Measurements from ENCODE around the gene CDH4. TPM values are rescaled to one million over a fixed set of nuclear protein-coding genes. Genes with fewer than 3 reads are reported as not detected.

The CDH4 gene
- total RNA-seq, 1 donor from 2014 or later: 3.2 TPM

- Histone ChIP-seq H2AFZ (ENCODE audit: low read depth, low read length) (peak overlapping the region; percentile 45), H3K79me2 (ENCODE audit: insufficient read depth, low read length) (no peaks in the 10 kb centered on the region), H3K4me1 (ENCODE audit: insufficient read depth, low read length) (peaks cover 24% of the 10 kb centered on the region), H3K9ac (ENCODE audit: low read length) (peak overlapping the region; percentile 76), H3K4me3 (ENCODE audit: insufficient read depth, low read depth, low read length) (peak overlapping the region; percentile 53), H3K9me3 (ENCODE audit: insufficient read depth, low read depth, low read length) (peaks cover 7% of the 10 kb centered on the region), H3K27me3 (ENCODE audit: insufficient read depth, low read length) (no peaks in the 10 kb centered on the region), H3K27ac (ENCODE audit: low read depth, low read length) (peak overlapping the region; percentile 85), H3K4me2 (ENCODE audit: low read length) (peak overlapping the region; percentile 87), H4K20me1 (ENCODE audit: insufficient read depth, low read length) (no peaks in the 10 kb centered on the region), H3K36me3 (ENCODE audit: insufficient read depth, low read length) (no peaks in the 10 kb centered on the region)
- FAIRE-seq (no peak), DNase-seq (ENCODE audit: low read depth) (no peak)
- H3K9me3 Mint-ChIP-seq (ENCODE audit: unreplicated experiment): peaks cover 1% of the 10 kb centered on the region
- peak overlapping the region; percentile 71 for H3K27ac Mint-ChIP-seq (ENCODE audit: unreplicated experiment)
- no peak for TF ChIP-seq CTCF (IDR thresholded peaks at IDR 0.05; ENCODE audit: insufficient read depth, low read depth, low read length)
- no peak for TF ChIP-seq EZH2 (IDR thresholded peaks at IDR 0.05; ENCODE audit: insufficient read depth, low read length)
- H3K4me3 Mint-ChIP-seq (ENCODE audit: unreplicated experiment): no peak overlapping the region
- H3K36me3 Mint-ChIP-seq (ENCODE audit: low read depth, unreplicated experiment): peaks cover 2% of the 10 kb centered on the region
- peaks cover 10% of the 10 kb centered on the region for H3K27me3 Mint-ChIP-seq (ENCODE audit: low read depth, unreplicated experiment)
- H3K4me1 Mint-ChIP-seq (ENCODE audit: low read depth, unreplicated experiment): peaks cover 6% of the 10 kb centered on the region
Observed at GRCh38 chr20:61924858-61925554, 672.9 kb downstream of the CDH4 start.

GRCh38 chr20:61925555-61926252, 673.6 kb downstream of the CDH4 start:
- FAIRE-seq (no peak), DNase-seq (ENCODE audit: low read depth) (peak; percentile 86)
- no peaks in the 10 kb centered on the region for H3K36me3 ChIP-seq (ENCODE audit: insufficient read depth, low read length)
- H3K4me2 ChIP-seq (ENCODE audit: low read length): peak overlapping the region; percentile 87
- H3K9me3 ChIP-seq (ENCODE audit: insufficient read depth, low read depth, low read length): peaks cover 2% of the 10 kb centered on the region
- peak overlapping the region; percentile 76 for H3K9ac ChIP-seq (ENCODE audit: low read length)
- peaks cover 1% of the 10 kb centered on the region for H3K9me3 Mint-ChIP-seq (ENCODE audit: unreplicated experiment)
- peaks cover 3% of the 10 kb centered on the region for H3K36me3 Mint-ChIP-seq (ENCODE audit: low read depth, unreplicated experiment)
- H3K27ac ChIP-seq (ENCODE audit: low read depth, low read length): peak overlapping the region; percentile 85
- peak overlapping the region; percentile 71 for H3K27ac Mint-ChIP-seq (ENCODE audit: unreplicated experiment)
- H3K27me3 Mint-ChIP-seq (ENCODE audit: low read depth, unreplicated experiment): peaks cover 10% of the 10 kb centered on the region
- peaks cover 24% of the 10 kb centered on the region for H3K4me1 ChIP-seq (ENCODE audit: insufficient read depth, low read length)
- no peak overlapping the region for H3K4me3 Mint-ChIP-seq (ENCODE audit: unreplicated experiment)
- no peaks in the 10 kb centered on the region for H3K79me2 ChIP-seq (ENCODE audit: insufficient read depth, low read length)
- no peaks in the 10 kb centered on the region for H3K27me3 ChIP-seq (ENCODE audit: insufficient read depth, low read length)
- H2AFZ ChIP-seq (ENCODE audit: low read depth, low read length): peak overlapping the region; percentile 57
- peak overlapping the region; percentile 53 for H3K4me3 ChIP-seq (ENCODE audit: insufficient read depth, low read depth, low read length)
- no peak for TF ChIP-seq EZH2 (IDR thresholded peaks at IDR 0.05; ENCODE audit: insufficient read depth, low read length)
- H4K20me1 ChIP-seq (ENCODE audit: insufficient read depth, low read length): no peaks in the 10 kb centered on the region
- peaks cover 6% of the 10 kb centered on the region for H3K4me1 Mint-ChIP-seq (ENCODE audit: low read depth, unreplicated experiment)

GRCh38 chr20:61926253-61926613, 674.2 kb downstream of the CDH4 start:
- Histone ChIP-seq H4K20me1 (ENCODE audit: insufficient read depth, low read length) (no peaks in the 10 kb centered on the region), H3K9me3 (ENCODE audit: insufficient read depth, low read depth, low read length) (no peaks in the 10 kb centered on the region), H2AFZ (ENCODE audit: low read depth, low read length) (peak overlapping the region; percentile 57), H3K36me3 (ENCODE audit: insufficient read depth, low read length) (no peaks in the 10 kb centered on the region), H3K79me2 (ENCODE audit: insufficient read depth, low read length) (no peaks in the 10 kb centered on the region), H3K27ac (ENCODE audit: low read depth, low read length) (peak overlapping the region; percentile 85), H3K4me2 (ENCODE audit: low read length) (peak overlapping the region; percentile 87), H3K4me1 (ENCODE audit: insufficient read depth, low read length) (peaks cover 24% of the 10 kb centered on the region), H3K4me3 (ENCODE audit: insufficient read depth, low read depth, low read length) (no peak overlapping the region), H3K27me3 (ENCODE audit: insufficient read depth, low read length) (no peaks in the 10 kb centered on the region), H3K9ac (ENCODE audit: low read length) (peak overlapping the region; percentile 76)
- peaks cover 10% of the 10 kb centered on the region for H3K27me3 Mint-ChIP-seq (ENCODE audit: low read depth, unreplicated experiment)
- DNase-seq (ENCODE audit: low read depth) (no peak), FAIRE-seq (no peak)
- TF ChIP-seq EZH2 (IDR thresholded peaks at IDR 0.05; ENCODE audit: insufficient read depth, low read length): no peak
- H3K4me1 Mint-ChIP-seq (ENCODE audit: low read depth, unreplicated experiment): peaks cover 6% of the 10 kb centered on the region
- no peak overlapping the region for H3K4me3 Mint-ChIP-seq (ENCODE audit: unreplicated experiment)
- H3K9me3 Mint-ChIP-seq (ENCODE audit: unreplicated experiment): peaks cover 1% of the 10 kb centered on the region
- peak overlapping the region; percentile 71 for H3K27ac Mint-ChIP-seq (ENCODE audit: unreplicated experiment)
- H3K36me3 Mint-ChIP-seq (ENCODE audit: low read depth, unreplicated experiment): peaks cover 3% of the 10 kb centered on the region

Data from astrocyte (in vitro differentiated cells and primary cell).